ENCODE measurements around the gene MAGEF1. TPM values are rescaled to one million over a fixed set of nuclear protein-coding genes. Genes with fewer than 3 reads are reported as not detected.

The MAGEF1 gene
- total and polyA plus RNA-seq, 11 donors, result 24.7 to 36.4 (median 31.8) TPM

- intact Hi-C loops (cut with DNase I), result no loop called here
- no peak for TF ChIP-seq CTCF (IDR thresholded peaks at IDR 0.05)
- TF ChIP-seq POLR2A (IDR thresholded peaks at IDR 0.05), result no peak
- Histone ChIP-seq H3K36me3 (no peaks in the 10 kb centered on the region), H3K9me3 (no peaks in the 10 kb centered on the region), H3K27ac (peak overlapping the region in 5 of 12 donors; percentile 32 to 67 (median 45)), H3K4me3 (peak overlapping the region in 1 of 12 donors; percentile 10), H3K27me3 (no peaks in the 10 kb centered on the region), H3K4me1 (peaks cover 0 to 28% (median 8%) of the 10 kb centered on the region in 12 donors)
- peak; percentile 65 to 84 (median 74) for DNase-seq
- 50 to 61% (median 57%) methylated on average over 23 to 24 of the region's 24 CpGs for WGBS, 4 donors
- peak in 3 of 4 donors; percentile 55 to 81 (median 58) for ATAC-seq
These were observed 32.6 kb downstream of the MAGEF1 start for GRCh38 chr3:184679056-184679816.

GRCh38 chr3:184678317-184679055 is 33.4 kb downstream of the MAGEF1 start:
- no peaks in the 10 kb centered on the region for H3K36me3 ChIP-seq
- 78 to 84% (median 83%) methylated on average over 10 to 16 of the region's 16 CpGs for WGBS, 4 donors
- DNase-seq (peak in 1 of 5 donors; percentile 17), ATAC-seq (peak; percentile 8 to 56 (median 46))
- no peaks in the 10 kb centered on the region for H3K27me3 ChIP-seq
- no peak overlapping the region for H3K4me3 ChIP-seq
- H3K4me1 ChIP-seq, result peaks cover 0 to 28% (median 8%) of the 10 kb centered on the region in 12 donors
- intact Hi-C loops (cut with DNase I), result no loop called here
- H3K27ac ChIP-seq, result peak overlapping the region in 3 of 12 donors; percentile 39 to 67 (median 50)
- H3K9me3 ChIP-seq, result no peaks in the 10 kb centered on the region
- TF ChIP-seq POLR2A (IDR thresholded peaks at IDR 0.05) (no peak), CTCF (IDR thresholded peaks at IDR 0.05) (no peak)

- no peak for DNase-seq
- Histone ChIP-seq H3K4me1 (peaks cover 0 to 28% (median 8%) of the 10 kb centered on the region in 12 donors), H3K27ac (peak overlapping the region in 1 of 12 donors; percentile 14), H3K27me3 (no peaks in the 10 kb centered on the region), H3K9me3 (no peaks in the 10 kb centered on the region), H3K36me3 (no peaks in the 10 kb centered on the region), H3K4me3 (no peak overlapping the region)
- 83 to 87% (median 85%) methylated on average over 14 to 17 of the region's 17 CpGs for WGBS, 4 donors
- intact Hi-C loops (cut with DNase I), result no loop called here
- TF ChIP-seq POLR2A (IDR thresholded peaks at IDR 0.05), result no peak
- TF ChIP-seq CTCF (IDR thresholded peaks at IDR 0.05), result no peak
- peak in 2 of 4 donors; percentile 5 to 25 for ATAC-seq
These were observed 34.2 kb downstream of the MAGEF1 start for GRCh38 chr3:184677344-184678316.
